H9 (cell line): ENCODE results near the gene SPCS3. TPM values are rescaled to one million over a fixed set of nuclear protein-coding genes. Genes with fewer than 3 reads are reported as not detected.

Source experiments
- DNase-seq: peaks from one replicate; pipeline ENCODE4 v3.0.0-alpha.2; 2017
- H2AFZ ChIP-seq: one replicate; pipeline ENCODE4 v1.6.1; 2013; ENCODE audit warnings: mild to moderate bottlenecking, low read length, control low read depth, moderate library complexity
- H2AK5ac ChIP-seq: 2 replicates; pipeline ENCODE4 v1.6.1; 2013; ENCODE audit warnings: low read length, control low read depth, mixed read lengths; ENCODE audit not compliant: insufficient read length
- H2BK120ac ChIP-seq: one replicate; pipeline ENCODE4 v1.6.1; 2013; ENCODE audit warnings: low read depth, mild to moderate bottlenecking, low read length, control low read depth, inconsistent platforms; ENCODE audit not compliant: poor library complexity, severe bottlenecking
- H2BK12ac ChIP-seq: 2 replicates; pipeline ENCODE4 v1.6.1; 2013; ENCODE audit warnings: low read length, control low read depth, mixed read lengths, low read depth; ENCODE audit not compliant: insufficient read length
- H2BK15ac ChIP-seq: 2 replicates; pipeline ENCODE4 v1.6.1; 2013; ENCODE audit warnings: low read depth, low read length, control low read depth
- H2BK20ac ChIP-seq: one replicate; pipeline ENCODE4 v1.6.1; 2013; ENCODE audit warnings: low read depth, mild to moderate bottlenecking, low read length, control low read depth, inconsistent platforms; ENCODE audit not compliant: poor library complexity, severe bottlenecking
- H2BK5ac ChIP-seq: 2 replicates; pipeline ENCODE4 v1.6.1; 2013; ENCODE audit warnings: low read length, control low read depth, mixed read lengths; ENCODE audit not compliant: insufficient read length
- H3K14ac ChIP-seq: 2 replicates; pipeline ENCODE4 v1.6.1; 2013; ENCODE audit warnings: low read length, control low read depth; ENCODE audit not compliant: insufficient read depth
- H3K18ac ChIP-seq: 2 replicates; pipeline ENCODE4 v1.6.1; 2013; ENCODE audit warnings: low read depth, mild to moderate bottlenecking, mixed read lengths, low read length, control low read depth; ENCODE audit not compliant: insufficient read length
- H3K23ac ChIP-seq: 2 replicates; pipeline ENCODE4 v1.6.1; 2013; ENCODE audit warnings: low read length, control low read depth, mixed read lengths, low read depth; ENCODE audit not compliant: insufficient read length
- H3K23me2 ChIP-seq: 2 replicates; pipeline ENCODE4 v1.6.1; 2013; ENCODE audit warnings: low read depth, mild to moderate bottlenecking, mixed read lengths, low read length, control low read depth; ENCODE audit not compliant: insufficient read length, poor library complexity, severe bottlenecking
- H3K27ac ChIP-seq: 2 replicates; pipeline ENCODE4 v1.5.1; 2013; ENCODE audit warnings: low read length, control low read depth, mixed read lengths, low read depth; ENCODE audit not compliant: insufficient read length
- H3K27me3 ChIP-seq: 2 replicates; pipeline ENCODE4 v1.6.1; 2013; ENCODE audit warnings: low read length, control low read depth, inconsistent platforms; ENCODE audit not compliant: insufficient read depth
- H3K4ac ChIP-seq: 2 replicates; pipeline ENCODE4 v1.6.1; 2013; ENCODE audit warnings: low read depth, mild to moderate bottlenecking, control low read depth, inconsistent platforms, low read length, moderate library complexity
- H3K4me1 ChIP-seq: 2 replicates; pipeline ENCODE4 v1.6.1; 2013; ENCODE audit warnings: low read length, control low read depth, inconsistent platforms; ENCODE audit not compliant: insufficient read depth
- H3K4me2 ChIP-seq: 2 replicates; pipeline ENCODE4 v1.6.1; 2013; ENCODE audit warnings: low read length, control low read depth, mixed read lengths; ENCODE audit not compliant: insufficient read length, insufficient read depth
- H3K56ac ChIP-seq: 2 replicates; pipeline ENCODE4 v1.6.1; 2013; ENCODE audit warnings: low read depth, mild to moderate bottlenecking, mixed read lengths, low read length, control low read depth; ENCODE audit not compliant: insufficient read length
- H3K79me1 ChIP-seq: 2 replicates; pipeline ENCODE4 v1.6.1; 2013; ENCODE audit warnings: low read depth, mild to moderate bottlenecking, moderate library complexity, low read length, control low read depth, inconsistent platforms; ENCODE audit not compliant: insufficient read depth, poor library complexity, severe bottlenecking
- H3K79me2 ChIP-seq: 2 replicates; pipeline ENCODE4 v1.6.1; 2013; ENCODE audit warnings: low read length, control low read depth, inconsistent platforms; ENCODE audit not compliant: insufficient read depth
- H3K9ac ChIP-seq: 2 replicates; pipeline ENCODE4 v1.6.1; 2013; ENCODE audit warnings: low read length, control low read depth, mixed read lengths; ENCODE audit not compliant: insufficient read length; ENCODE audit errors: extremely low read depth
- H3K9me3 ChIP-seq: one replicate; pipeline ENCODE4 v1.6.1; 2013; ENCODE audit warnings: low read depth, low read length, inconsistent platforms; ENCODE audit not compliant: control insufficient read depth
- H3T11ph ChIP-seq: one replicate; pipeline ENCODE4 v1.6.1; 2013; ENCODE audit warnings: mild to moderate bottlenecking, low read length, control low read depth, inconsistent platforms
- H4K20me1 ChIP-seq: one replicate; pipeline ENCODE4 v1.6.1; 2013; ENCODE audit not compliant: control insufficient read depth, insufficient read length, insufficient read depth
- H4K5ac ChIP-seq: 2 replicates; pipeline ENCODE4 v1.6.1; 2013; ENCODE audit warnings: low read depth, mild to moderate bottlenecking, mixed read lengths, low read length, control low read depth; ENCODE audit not compliant: insufficient read length
- H4K8ac ChIP-seq: replicated peaks from 2 replicates; pipeline ENCODE4 v1.6.1; 2013; ENCODE audit warnings: low read length, control low read depth, mixed read lengths, low read depth; ENCODE audit not compliant: insufficient read length
- H4K91ac ChIP-seq: 2 replicates; pipeline ENCODE4 v1.6.1; 2013; ENCODE audit warnings: low read depth, mild to moderate bottlenecking, moderate library complexity, mixed read lengths, low read length, control low read depth; ENCODE audit not compliant: insufficient read length
- H3K27ac Mint-ChIP-seq, 3 experiments: 2 replicates in 2 of 3; 3 replicates in 1 of 3; pipeline ENCODE4 v1.8.0; 2020 to 2021; ENCODE audit warnings: mixed read lengths in 3 of 3, mild to moderate bottlenecking in 1 of 3, moderate library complexity in 1 of 3
- H3K27me3 Mint-ChIP-seq: 2 replicates; pipeline ENCODE4 v1.8.0; 2021; ENCODE audit warnings: low read depth, mild to moderate bottlenecking, moderate library complexity, mixed read lengths
- H3K36me3 Mint-ChIP-seq, 3 experiments: 2 replicates in 2 of 3; 3 replicates in 1 of 3; pipeline ENCODE4 v1.8.0; 2020 to 2021; ENCODE audit warnings: low read depth in 3 of 3, mixed read lengths in 3 of 3; ENCODE audit not compliant: insufficient read depth in 1 of 3
- H3K4me1 Mint-ChIP-seq, 2 experiments: 2 replicates each; pipeline ENCODE4 v1.8.0; 2020; ENCODE audit warnings: mixed read lengths in 2 of 2
- H3K4me3 Mint-ChIP-seq, 2 experiments: 2 replicates in 1 of 2; 3 replicates in 1 of 2; pipeline ENCODE4 v1.8.0; 2020 to 2021; ENCODE audit warnings: mild to moderate bottlenecking in 2 of 2, mixed read lengths in 2 of 2, moderate library complexity in 1 of 2
- H3K9me3 Mint-ChIP-seq, 2 experiments: 2 replicates in 1 of 2; 3 replicates in 1 of 2; pipeline ENCODE4 v1.8.0; 2020; ENCODE audit warnings: mild to moderate bottlenecking in 2 of 2, mixed read lengths in 2 of 2, moderate library complexity in 1 of 2
- WGBS: extraction: QIAGEN DNeasy Blood & Tissue Kit; methylation state at CpG from one replicate; pipeline ENCODE4 v1.1.7; 2013; ENCODE audit warnings: missing lambda C conversion rate, low lambda C conversion rate, mixed read lengths; ENCODE audit not compliant: insufficient read length; ENCODE audit errors: extremely low coverage; 5-methylcytosine and 5-hydroxymethylcytosine counted together
- total RNA-seq: library from RNA; stranded (reverse); gene quantifications from 2 replicates; pipeline ENCODE4 v1.2.1, GENCODE V29; 2021
- TF ChIP-seq, protein P1 (sequence below): fragments of 200-600 bp; sonication (generic); conservative IDR thresholded peaks from 3 replicates; pipeline ENCODE4 v1.8.0; 2021; ENCODE audit warnings: antibody characterized with exemption, mild to moderate bottlenecking

The SPCS3 gene
- total RNA-seq, 1 experiment from 2014 or later, result 113 TPM

DNA sequence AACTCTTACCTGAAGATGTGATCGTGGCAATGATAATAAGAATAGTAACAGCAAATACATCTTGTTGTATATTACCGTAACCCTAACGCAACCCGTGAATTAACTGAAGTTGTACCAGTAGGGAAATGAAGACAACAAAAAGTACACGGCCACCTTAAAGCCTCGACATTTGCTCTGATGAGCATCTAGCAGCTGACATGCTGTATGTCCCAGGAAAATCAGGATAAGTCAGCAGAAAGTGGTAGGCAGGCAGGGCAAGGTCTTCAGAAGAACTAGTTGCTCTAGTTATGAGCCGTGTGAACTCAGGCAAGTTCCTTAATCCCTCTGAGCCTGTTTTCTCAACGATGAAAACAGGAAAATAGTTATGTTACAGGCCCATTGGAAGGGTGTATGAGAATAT lies 43.1 kb upstream of the SPCS3 start:
- H3K9me3 ChIP-seq, result no peaks in the 10 kb centered on the region
- H2AK5ac ChIP-seq, result no peak overlapping the region
- peaks cover 10 to 13% of the 10 kb centered on the region in 2 experiments; a peak in 3 of 4 replicates for H3K4me1 Mint-ChIP-seq
- H3K27me3 Mint-ChIP-seq, result no peaks in the 10 kb centered on the region
- no peak overlapping the region; a peak in 1 of 7 replicates for H3K27ac Mint-ChIP-seq
- H2BK5ac ChIP-seq, result no peak overlapping the region
- peaks cover 3% of the 10 kb centered on the region in 2 experiments; a peak in 1 of 5 replicates for H3K9me3 Mint-ChIP-seq
- no peak overlapping the region for H3K4ac ChIP-seq
- H3K36me3 Mint-ChIP-seq, result no peaks in the 10 kb centered on the region; a peak in 2 of 7 replicates
- H3K27me3 ChIP-seq, result no peaks in the 10 kb centered on the region
- no peak overlapping the region for H3T11ph ChIP-seq
- no peaks in the 10 kb centered on the region for H3K79me1 ChIP-seq
- H2BK15ac ChIP-seq, result no peak overlapping the region
- no peak overlapping the region for H3K56ac ChIP-seq
- H3K4me3 Mint-ChIP-seq, result no peak overlapping the region
- H4K8ac ChIP-seq, result no peak overlapping the region
- no peak overlapping the region for H3K4me2 ChIP-seq
- no peak overlapping the region for H4K91ac ChIP-seq
- H2BK120ac ChIP-seq, result no peak overlapping the region
- no peaks in the 10 kb centered on the region for H3K79me2 ChIP-seq
- H2BK20ac ChIP-seq, result no peak overlapping the region
- no peak overlapping the region for H3K14ac ChIP-seq
- DNase-seq, result no peak
- H2AFZ ChIP-seq, result no peak overlapping the region
- H3K23ac ChIP-seq, result no peak overlapping the region
- H3K4me1 ChIP-seq, result no peaks in the 10 kb centered on the region; the same call in 1 of the 2 replicates
- no peak overlapping the region for H3K27ac ChIP-seq
- H2BK12ac ChIP-seq, result no peak overlapping the region
- no peaks in the 10 kb centered on the region for H3K23me2 ChIP-seq
- WGBS, result no CpG with 5 or more reads among the region's 8 CpGs
- no peak overlapping the region for H3K18ac ChIP-seq
- no peak overlapping the region for H3K9ac ChIP-seq
- TF ChIP-seq, protein P1, sequence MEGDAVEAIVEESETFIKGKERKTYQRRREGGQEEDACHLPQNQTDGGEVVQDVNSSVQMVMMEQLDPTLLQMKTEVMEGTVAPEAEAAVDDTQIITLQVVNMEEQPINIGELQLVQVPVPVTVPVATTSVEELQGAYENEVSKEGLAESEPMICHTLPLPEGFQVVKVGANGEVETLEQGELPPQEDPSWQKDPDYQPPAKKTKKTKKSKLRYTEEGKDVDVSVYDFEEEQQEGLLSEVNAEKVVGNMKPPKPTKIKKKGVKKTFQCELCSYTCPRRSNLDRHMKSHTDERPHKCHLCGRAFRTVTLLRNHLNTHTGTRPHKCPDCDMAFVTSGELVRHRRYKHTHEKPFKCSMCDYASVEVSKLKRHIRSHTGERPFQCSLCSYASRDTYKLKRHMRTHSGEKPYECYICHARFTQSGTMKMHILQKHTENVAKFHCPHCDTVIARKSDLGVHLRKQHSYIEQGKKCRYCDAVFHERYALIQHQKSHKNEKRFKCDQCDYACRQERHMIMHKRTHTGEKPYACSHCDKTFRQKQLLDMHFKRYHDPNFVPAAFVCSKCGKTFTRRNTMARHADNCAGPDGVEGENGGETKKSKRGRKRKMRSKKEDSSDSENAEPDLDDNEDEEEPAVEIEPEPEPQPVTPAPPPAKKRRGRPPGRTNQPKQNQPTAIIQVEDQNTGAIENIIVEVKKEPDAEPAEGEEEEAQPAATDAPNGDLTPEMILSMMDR, result no peak
- H4K5ac ChIP-seq, result no peak overlapping the region
- H4K20me1 ChIP-seq, result no peaks in the 10 kb centered on the region
